ENCODE measurements around the gene SERPING1.

The SERPING1 gene

GRCh38 chr11:57596266-57596885 is 1.1 kb upstream of the SERPING1 start:
- H3K36me3 ChIP-seq (ENCODE audit: low read depth): no peaks in the 10 kb centered on the region
- no peak for DNase-seq (ENCODE audit: low spot score)

GRCh38 chr11:57597916-57598830 is 688 bp downstream of the SERPING1 start:
- no peaks in the 10 kb centered on the region for H3K36me3 ChIP-seq (ENCODE audit: low read depth)
- ATAC-seq (ENCODE audit: low read depth): no peak
- TF ChIP-seq CTCF (IDR thresholded peaks at IDR 0.05; ENCODE audit: poor library complexity, severe bottlenecking): no peak
- H3K4me3 ChIP-seq (ENCODE audit: severe bottlenecking): no peak overlapping the region
- DNase-seq (ENCODE audit: low spot score): no peak
- H3K27me3 ChIP-seq (ENCODE audit: insufficient read depth, poor library complexity, severe bottlenecking): no peaks in the 10 kb centered on the region
- H3K9me3 ChIP-seq (ENCODE audit: severe bottlenecking): no peaks in the 10 kb centered on the region
- H3K4me1 ChIP-seq (ENCODE audit: insufficient read depth, poor library complexity, severe bottlenecking): no peaks in the 10 kb centered on the region
- H3K27ac ChIP-seq (ENCODE audit: poor library complexity, severe bottlenecking): no peak overlapping the region

More at GRCh38 chr11:57596266-57596885, 1.1 kb upstream of the SERPING1 start:
- Histone ChIP-seq H3K4me3 (ENCODE audit: severe bottlenecking) (no peak overlapping the region), H3K9me3 (ENCODE audit: severe bottlenecking) (no peaks in the 10 kb centered on the region), H3K4me1 (ENCODE audit: insufficient read depth, poor library complexity, severe bottlenecking) (no peaks in the 10 kb centered on the region), H3K27ac (ENCODE audit: poor library complexity, severe bottlenecking) (no peak overlapping the region), H3K27me3 (ENCODE audit: insufficient read depth, poor library complexity, severe bottlenecking) (no peaks in the 10 kb centered on the region)
- no peak for TF ChIP-seq CTCF (IDR thresholded peaks at IDR 0.05; ENCODE audit: poor library complexity, severe bottlenecking)
- ATAC-seq (ENCODE audit: low read depth): no peak

- Histone ChIP-seq H3K4me3 (ENCODE audit: severe bottlenecking) (no peak overlapping the region), H3K36me3 (ENCODE audit: low read depth) (no peaks in the 10 kb centered on the region), H3K27me3 (ENCODE audit: insufficient read depth, poor library complexity, severe bottlenecking) (no peaks in the 10 kb centered on the region), H3K4me1 (ENCODE audit: insufficient read depth, poor library complexity, severe bottlenecking) (no peaks in the 10 kb centered on the region), H3K27ac (ENCODE audit: poor library complexity, severe bottlenecking) (no peak overlapping the region), H3K9me3 (ENCODE audit: severe bottlenecking) (no peaks in the 10 kb centered on the region)
- no peak for TF ChIP-seq CTCF (IDR thresholded peaks at IDR 0.05; ENCODE audit: poor library complexity, severe bottlenecking)
- DNase-seq (ENCODE audit: low spot score) (no peak), ATAC-seq (ENCODE audit: low read depth) (no peak)
Measured at GRCh38 chr11:57598831-57599155, 1.3 kb downstream of the SERPING1 start.

GRCh38 chr11:57599381-57599780 is 1.9 kb downstream of the SERPING1 start:
- DNase-seq (ENCODE audit: low spot score): no peak
- no peak overlapping the region for H3K4me3 ChIP-seq (ENCODE audit: severe bottlenecking)

More at GRCh38 chr11:57599381-57599780, 1.9 kb downstream of the SERPING1 start:
- no peak for TF ChIP-seq CTCF (IDR thresholded peaks at IDR 0.05; ENCODE audit: poor library complexity, severe bottlenecking)
- no peaks in the 10 kb centered on the region for H3K36me3 ChIP-seq (ENCODE audit: low read depth)
- no peaks in the 10 kb centered on the region for H3K4me1 ChIP-seq (ENCODE audit: insufficient read depth, poor library complexity, severe bottlenecking)
- peak; percentile 27; the same call in 1 of the 3 replicates for ATAC-seq (ENCODE audit: low read depth)
- no peaks in the 10 kb centered on the region for H3K9me3 ChIP-seq (ENCODE audit: severe bottlenecking)
- H3K27me3 ChIP-seq (ENCODE audit: insufficient read depth, poor library complexity, severe bottlenecking): no peaks in the 10 kb centered on the region
- H3K27ac ChIP-seq (ENCODE audit: poor library complexity, severe bottlenecking): no peak overlapping the region

Measured in RWPE2 (cell line).